Heart left ventricle (tissue), 13 donors: ENCODE results near the gene SCRN2.

Experiments
- CTCF ChIP-seq, 12 donors: fragments of 200-600 bp; sonication (generic) in 4 of 12; IDR thresholded peaks; one replicate each; pipeline versions ENCODE4 v1.5.0 to v1.8.0; 2018 to 2022; ENCODE audit warnings: antibody characterized with exemption in 12 of 12, mild to moderate bottlenecking in 5 of 12
- POLR2A ChIP-seq, 2 donors: fragments of 450-650 bp; IDR thresholded peaks; one replicate each; pipeline ENCODE4 v1.6.1; 2017; ENCODE audit warnings: antibody characterized with exemption in 2 of 2, mild to moderate bottlenecking in 2 of 2, moderate library complexity in 2 of 2
- donor health status: ischemic (EF 13 %, LVEDD 7.1; RV severe dilation, severe dysfunction).
- donor health status: DM: no; HTN: yes; CAD: no.
- donor health status: DM: no; HTN: no; CAD: no.
- donor health status: ischemic (EF 25% LVEDD 6.9; RV normal size, moderate dysfunction).
- donor health status: ischemic (EF 25% LVEDD 5.7; RV mildly dilated, moderate dysfunction).
- donor health status: ischemic (EF 35%, LVEDD 5.7; RV mildly dilated, moderate dysfunction).
- donor health status: nonischemic (EF 11% LVEDD 7.7; RV severe dilation, severe dysfunction).
- donor health status: DM: yes; HTN: yes; CAD: no.
- donor health status: PGD.
- donor health status: ischemic (EF 29% LVEDD 5.4; RV normal size, mild dysfunction).
- donor health status: nonischemic (EF 23%, LVEDD 6.1; RV moderate dilation, normal function).

- TF ChIP-seq CTCF (IDR thresholded peaks at IDR 0.05) (no peak), POLR2A (IDR thresholded peaks at IDR 0.05) (no peak)
These were observed 29.0 kb upstream of the SCRN2 start for GRCh38 chr17:47870056-47870455.
